Fibroblast of peridontal ligament (primary cell): ENCODE measurements around the gene NPR1.
"Not testable (repeated sequence)": the region's sequence is repeated elsewhere in the genome, so short reads cannot be mapped to it uniquely, and the experiment has no call there.

ENCODE experiments used
- DNase-seq: peaks from one replicate; pipeline ENCODE4 v3.0.0-alpha.2; 2010; ENCODE audit errors: extremely low read depth

NPR1 gene

DNA sequence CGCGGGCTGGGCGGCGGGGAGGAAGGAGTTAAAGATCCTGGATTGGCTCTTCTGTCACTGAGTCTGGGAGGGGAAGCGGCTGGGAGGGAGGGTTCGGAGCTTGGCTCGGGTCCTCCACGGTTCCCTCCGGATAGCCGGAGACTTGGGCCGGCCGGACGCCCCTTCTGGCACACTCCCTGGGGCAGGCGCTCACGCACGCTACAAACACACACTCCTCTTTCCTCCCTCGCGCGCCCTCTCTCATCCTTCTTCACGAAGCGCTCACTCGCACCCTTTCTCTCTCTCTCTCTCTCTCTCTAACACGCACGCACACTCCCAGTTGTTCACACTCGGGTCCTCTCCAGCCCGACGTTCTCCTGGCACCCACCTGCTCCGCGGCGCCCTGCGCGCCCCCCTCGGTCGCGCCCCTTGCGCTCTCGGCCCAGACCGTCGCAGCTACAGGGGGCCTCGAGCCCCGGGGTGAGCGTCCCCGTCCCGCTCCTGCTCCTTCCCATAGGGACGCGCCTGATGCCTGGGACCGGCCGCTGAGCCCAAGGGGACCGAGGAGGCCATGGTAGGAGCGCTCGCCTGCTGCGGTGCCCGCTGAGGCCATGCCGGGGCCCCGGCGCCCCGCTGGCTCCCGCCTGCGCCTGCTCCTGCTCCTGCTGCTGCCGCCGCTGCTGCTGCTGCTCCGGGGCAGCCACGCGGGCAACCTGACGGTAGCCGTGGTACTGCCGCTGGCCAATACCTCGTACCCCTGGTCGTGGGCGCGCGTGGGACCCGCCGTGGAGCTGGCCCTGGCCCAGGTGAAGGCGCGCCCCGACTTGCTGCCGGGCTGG is at the start of gene NPR1:
Gene NPR1, plus strand, starts transcription at position 170 of the 818 bp plus-strand sequence. Its CDS starts 421 bp downstream, at position 591.
- peak; percentile 24 for DNase-seq

DNA sequence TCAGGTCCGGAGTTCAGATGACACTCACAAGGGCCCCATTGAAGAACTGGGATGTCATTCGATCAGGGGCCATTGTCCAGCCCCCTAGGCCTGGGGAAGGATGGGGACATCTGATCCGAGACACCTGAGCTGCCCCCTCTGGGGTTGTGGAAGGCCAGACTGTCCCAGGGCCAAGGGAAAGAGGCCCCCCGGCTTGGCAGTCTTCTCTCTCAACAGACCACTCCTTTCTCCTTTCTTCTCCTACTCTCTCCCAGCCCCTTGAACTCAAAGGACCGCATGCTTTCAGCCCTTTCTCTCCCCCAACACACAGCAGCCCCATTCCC is 49.2 kb upstream of the NPR1 start:
- DNase-seq, result no peak

DNA sequence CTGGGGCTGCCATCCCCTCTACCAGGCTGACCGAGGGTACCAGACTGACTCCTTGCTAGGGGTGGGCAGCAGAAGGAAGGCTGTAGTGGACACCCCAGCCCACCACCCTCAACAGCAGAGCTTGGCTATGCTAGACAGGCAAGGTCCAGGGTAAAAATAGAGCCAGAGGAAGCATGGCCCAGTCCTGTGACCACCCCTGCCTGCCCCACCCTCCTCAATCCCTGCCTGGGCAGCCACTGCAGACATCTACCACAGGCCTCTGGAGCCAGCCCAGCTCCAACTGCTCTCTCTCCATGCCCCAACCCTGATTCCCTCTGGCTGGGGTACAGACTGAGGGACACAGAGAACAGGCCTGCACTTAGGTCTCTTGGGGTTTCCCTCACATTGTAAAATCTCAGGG is 48.5 kb upstream of the NPR1 start:
- no peak for DNase-seq

DNA sequence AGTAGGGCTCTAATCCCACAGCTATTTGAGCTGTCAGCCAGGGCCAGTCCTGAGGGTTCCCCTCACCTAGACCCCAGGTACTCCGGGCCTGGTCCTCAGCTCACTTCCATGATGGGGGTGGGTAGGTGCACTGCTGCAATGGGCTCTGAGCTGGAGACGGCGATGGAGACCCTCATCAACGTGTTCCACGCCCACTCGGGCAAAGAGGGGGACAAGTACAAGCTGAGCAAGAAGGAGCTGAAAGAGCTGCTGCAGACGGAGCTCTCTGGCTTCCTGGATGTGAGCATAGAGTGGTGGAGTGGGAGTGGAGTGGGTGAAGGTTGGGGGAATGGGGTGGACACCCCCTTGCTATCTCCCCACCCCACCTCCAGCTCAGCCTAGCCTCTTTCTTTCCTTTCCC is 48.1 kb upstream of the NPR1 start:
- no peak for DNase-seq

DNA sequence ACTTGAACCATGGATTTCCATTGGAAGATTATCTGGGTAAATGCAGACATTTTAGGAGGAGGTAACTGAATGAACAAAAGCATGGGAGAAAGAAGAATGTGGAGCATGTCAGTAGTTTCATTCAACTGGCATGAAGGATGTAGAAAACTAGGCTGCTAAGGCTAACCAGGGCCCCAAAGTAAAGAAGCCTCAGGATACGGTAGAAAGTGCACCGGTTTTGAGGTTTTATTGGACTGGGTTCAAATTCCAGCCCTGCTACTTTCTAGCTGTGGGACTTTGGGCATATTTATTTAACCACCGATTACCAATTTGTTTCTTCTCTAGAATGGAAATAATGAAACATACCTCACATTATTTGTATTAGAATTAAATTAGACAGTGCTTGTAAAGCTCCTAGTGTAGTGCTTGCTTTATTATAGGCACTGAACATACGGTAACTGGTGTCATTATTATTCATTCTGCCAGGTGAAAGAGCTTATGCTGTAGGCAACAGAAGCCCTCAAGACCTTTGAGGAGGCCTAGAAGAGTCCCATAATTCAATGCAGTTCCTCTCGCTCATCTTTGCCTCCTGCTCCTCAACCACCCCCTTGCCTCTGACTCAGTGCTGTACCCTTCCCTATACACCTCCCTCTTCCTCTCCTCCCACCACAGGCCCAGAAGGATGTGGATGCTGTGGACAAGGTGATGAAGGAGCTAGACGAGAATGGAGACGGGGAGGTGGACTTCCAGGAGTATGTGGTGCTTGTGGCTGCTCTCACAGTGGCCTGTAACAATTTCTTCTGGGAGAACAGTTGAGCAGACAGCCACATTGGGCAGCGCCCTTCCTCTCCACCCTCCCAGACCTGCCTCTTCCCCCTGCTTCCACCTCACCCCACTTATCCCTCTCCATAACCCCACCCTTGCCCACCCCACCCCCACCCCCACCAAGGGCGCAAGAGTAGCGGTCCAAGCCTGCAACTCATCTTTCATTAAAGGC is 47.2 kb upstream of the NPR1 start:
- no peak for DNase-seq

DNA sequence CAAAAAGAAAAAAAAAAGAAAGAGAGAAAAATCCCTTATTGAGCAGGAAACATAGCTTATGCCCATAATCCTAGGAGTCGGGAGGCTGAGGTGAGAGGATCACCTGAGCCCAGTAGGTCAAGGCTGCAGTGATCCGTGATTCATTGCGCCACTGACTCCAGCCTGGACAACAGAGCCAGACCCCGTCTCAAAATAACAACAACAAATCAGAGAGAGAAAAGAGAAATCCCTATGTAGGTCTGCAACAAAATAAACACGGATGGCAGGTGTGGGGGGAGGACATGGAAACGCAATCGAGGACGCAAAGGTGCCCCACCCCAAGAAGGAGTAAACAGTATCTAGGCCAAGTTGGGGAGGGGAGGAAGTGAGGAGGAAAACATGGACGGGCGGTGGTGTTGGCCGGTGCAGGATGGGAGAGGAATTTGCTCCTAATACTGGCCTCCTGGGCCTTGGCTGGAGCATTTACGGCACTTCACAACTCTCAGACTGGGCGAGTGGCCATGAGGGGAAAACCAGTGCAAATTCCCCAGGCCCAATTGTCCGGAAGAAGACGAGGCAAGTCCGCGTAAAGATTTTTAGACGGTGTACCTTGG is 45.2 kb upstream of the NPR1 start:
- DNase-seq, result no peak

DNA sequence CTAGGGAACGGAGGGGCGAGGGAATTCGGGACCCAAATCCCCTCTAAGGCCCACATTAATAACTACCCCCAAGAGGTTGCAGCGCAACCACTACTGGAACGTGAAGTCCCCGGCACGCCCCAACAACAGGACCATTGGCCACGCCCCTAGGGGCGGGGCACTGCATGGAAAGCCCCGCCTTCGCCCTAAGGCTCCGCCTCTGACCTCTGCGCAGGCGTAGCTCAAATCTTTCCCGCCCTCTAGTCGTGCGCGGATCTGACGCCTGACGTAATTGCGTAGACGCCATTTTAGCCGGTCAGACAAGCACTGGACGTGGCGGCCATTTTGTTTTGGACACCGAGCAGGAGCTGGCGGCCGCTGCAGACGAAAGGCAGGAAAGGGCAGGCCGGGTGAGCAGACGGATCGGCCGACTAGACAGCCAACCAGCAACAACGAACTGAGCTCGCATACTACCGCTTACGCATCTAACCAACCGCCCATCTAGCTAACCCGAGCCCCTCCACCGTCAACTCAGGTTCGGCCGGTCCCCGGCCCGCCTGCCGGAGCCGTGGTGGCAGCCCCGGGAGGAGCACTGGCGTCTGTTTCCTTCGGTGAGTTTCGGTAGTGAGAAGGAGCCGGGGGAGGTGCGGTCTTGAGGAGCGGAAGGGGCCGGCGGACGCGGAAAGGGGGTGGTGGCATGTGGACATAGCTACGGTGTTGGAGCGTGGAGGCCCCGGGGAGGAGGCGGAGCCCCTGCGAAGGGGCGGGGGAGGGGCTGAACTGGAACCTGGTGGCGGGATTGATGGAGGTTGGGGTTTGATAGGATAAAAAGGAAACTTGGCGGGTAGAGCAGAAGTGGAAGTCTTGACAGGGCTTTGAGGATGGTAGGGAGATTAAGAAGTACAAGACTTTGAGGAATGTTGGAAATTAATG is 44.5 kb upstream of the NPR1 start, which contains the start of gene CHTOP:
Gene CHTOP, plus strand, starts transcription at position 313 of the 912 bp plus-strand sequence. CDS start 2,523 bp downstream, outside the sequence.
- peak; percentile 99 for DNase-seq

DNA sequence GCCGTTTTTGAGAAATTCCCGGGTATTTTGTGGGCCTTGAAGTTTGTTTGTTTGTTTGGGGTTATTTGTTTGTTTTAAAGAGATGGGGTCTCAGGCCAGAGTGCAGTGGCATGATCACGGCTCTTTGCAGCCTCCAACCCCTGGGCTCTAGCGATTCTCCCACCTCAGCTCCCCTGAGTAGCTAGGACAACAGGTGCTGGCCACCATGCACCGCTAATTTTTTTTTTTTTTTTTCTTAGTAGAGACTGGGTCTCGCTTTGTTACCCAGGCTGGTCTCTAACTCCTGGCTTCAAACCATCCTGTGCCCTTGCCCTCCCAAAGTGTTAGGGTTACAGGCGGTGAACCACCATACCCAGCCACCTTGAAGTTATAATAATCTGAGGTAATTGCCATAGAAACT is 42.6 kb upstream of the NPR1 start:
- DNase-seq, result no peak

DNA sequence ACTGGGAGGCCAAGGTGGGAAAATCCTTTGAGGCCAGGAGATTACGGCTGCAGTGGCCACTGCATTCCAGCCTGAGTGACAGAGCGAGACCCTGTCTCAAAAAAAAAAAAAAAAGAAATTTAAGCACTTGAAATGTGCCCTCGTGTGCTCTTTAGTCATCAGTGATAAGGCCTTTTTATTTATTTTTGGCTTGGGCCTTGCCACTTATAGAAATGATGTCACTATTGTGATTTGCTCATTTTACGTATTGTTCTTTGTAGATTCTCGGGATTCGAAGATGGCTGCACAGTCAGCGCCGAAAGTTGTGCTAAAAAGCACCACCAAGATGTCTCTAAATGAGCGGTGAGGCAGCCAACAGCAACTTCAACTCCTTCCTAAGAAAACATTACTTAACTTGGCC is 42.2 kb upstream of the NPR1 start:
- no peak for DNase-seq

DNA sequence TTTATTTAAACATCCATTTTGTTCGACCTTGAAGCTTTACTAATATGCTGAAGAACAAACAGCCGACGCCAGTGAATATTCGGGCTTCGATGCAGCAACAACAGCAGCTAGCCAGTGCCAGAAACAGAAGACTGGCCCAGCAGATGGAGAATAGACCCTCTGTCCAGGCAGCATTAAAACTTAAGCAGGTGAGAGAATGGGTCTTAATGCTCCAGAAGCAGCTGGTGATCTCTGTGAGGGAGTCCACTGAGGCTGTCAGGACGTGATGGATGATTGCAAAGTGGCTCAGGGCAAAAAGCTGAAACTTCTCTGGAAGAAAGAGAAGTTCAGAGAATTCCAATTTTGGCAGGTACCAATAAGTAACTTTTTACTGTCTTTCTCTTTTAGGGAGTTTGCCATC is 40.2 kb upstream of the NPR1 start:
- DNase-seq, result no peak

DNA sequence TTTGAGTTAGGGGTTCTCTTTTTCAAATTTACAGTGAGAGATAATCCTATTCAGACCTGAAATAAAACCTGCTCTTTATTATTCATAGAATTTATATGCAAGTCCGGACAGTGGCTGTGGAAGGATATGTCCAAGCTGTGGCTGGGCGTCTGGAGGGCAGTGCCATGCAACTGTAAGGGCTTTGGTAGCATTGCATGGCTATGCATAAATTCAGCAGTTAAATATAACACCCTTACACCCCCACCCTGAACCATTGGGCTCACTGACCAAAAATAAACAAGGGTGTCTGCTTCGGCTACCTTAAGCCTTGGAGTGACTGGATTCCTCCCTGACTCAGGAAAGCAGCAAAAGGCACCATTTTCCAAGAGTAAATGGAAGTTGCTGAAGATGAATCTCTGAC is 39.2 kb upstream of the NPR1 start:
- DNase-seq, result no peak

DNA sequence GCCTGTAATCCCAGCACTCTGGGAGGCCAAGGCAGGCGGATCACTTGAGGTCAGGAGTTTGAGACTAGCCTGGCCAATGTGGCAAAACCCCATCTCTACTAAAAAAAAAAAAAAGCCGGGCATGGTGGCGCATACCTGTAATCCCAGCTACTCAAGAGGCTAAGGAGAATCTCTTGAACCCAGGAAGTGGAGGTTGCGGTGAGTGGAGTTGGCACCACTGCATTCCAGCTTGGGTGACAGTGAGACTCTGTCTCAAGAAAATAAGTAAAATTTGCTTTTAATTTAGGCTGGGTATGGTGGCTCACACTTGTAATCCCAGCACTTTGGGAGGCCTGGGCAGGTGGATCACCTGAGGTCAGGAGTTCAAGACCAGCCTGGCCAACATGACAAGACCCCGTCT is 38.3 kb upstream of the NPR1 start:
- DNase-seq, result not testable (repeated sequence)

DNA sequence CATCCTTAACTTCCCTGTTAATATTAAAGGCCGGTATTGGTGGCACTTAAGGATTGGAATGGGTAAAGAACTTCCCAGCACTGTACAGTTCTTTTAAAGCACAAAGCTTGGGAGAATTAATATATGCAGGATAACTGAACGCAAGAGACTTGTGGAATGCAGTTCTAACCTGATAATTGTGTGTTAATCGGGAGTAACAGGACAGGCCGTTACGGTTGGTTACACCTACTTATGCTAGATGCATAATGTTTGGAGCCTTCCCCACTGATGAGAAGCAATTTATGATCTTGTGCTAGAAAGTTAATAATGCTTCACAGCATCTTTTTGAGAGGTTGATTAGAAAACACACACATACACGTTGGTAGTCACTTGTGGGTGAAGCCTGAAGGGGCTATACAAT is 37.6 kb upstream of the NPR1 start:
- DNase-seq, result no peak

DNA sequence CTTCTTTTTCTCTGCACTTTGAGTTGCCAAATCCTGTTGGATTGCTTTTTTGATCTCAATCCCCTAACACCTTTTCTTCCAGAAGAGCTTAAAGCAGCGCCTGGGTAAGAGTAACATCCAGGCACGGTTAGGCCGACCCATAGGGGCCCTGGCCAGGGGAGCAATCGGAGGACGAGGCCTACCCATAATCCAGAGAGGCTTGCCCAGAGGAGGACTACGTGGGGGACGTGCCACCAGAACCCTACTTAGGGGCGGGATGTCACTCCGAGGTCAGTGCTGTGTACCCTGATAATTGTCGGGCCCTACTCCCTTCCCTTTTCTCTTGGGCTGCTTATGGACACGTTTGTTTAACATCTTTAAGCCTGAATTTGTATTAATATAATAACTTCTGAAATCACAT is 36.3 kb upstream of the NPR1 start:
- DNase-seq, result no peak

DNA sequence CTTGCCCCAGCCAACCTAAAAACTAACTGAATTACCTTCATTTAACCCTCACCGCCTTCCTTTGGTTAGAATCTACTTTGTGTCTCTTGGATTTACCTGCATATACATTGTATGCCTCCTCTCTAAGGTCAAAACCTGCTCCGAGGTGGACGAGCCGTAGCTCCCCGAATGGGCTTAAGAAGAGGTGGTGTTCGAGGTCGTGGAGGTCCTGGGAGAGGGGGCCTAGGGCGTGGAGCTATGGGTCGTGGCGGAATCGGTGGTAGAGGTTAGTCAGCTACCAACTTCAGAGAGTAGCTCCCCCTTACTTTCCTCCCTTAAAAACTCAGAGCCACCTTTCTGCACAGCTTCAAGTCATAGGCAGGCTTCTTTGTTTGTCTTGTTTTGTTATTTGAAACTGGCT is 35.4 kb upstream of the NPR1 start:
- no peak for DNase-seq

DNA sequence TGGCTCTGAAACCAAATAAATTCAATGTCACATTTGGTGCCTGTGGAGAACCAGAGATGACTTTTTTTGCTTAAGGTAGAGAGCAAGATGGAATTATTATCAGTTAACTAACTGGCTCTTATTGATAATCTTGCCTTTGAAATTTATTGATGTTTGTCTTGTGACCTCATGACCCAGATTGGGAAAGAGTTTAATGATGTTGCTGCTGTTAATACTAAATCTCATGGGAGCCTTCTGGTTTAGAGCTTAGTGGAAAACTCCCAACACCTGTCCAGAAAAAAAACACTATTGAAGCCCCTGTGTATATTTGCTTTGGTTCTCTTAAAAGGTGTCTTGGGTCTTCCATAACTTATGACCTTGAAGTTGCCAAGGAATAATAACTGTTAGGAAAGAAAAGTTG is 34.7 kb upstream of the NPR1 start:
- DNase-seq, result no peak

DNA sequence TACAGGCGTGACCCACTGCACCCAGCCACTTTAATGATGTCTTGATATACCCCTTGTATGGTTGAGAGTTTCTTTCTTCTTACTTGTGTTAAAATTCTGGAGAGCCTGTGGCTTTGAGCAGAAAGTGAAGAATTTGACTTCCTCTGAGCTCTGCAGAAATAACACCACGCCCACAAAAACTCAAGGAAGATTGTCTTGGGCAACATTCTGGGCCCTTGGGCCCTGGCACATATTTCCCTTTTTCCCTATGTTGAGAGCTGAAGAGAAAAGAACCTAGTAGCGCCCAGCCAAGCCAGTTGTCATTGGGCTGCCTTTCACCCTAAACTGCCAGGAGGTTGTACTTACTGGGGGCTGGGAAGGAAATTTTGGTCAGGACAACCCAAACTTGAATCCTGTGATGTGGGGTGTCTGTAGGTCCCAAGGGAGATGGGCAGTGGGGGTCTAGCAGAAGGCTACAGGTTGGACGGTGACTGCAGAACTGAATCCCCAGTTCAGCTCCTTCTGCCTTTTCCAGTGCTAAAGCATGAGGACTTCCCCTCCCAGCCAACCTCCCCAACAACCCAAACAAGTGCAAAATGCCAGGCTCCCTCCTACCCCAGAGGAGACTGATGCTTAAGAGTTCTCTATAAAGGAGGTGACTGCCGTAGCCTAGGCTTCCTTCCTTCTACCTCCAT is 31.7 kb upstream of the NPR1 start:
- peak; percentile 40 for DNase-seq

DNA sequence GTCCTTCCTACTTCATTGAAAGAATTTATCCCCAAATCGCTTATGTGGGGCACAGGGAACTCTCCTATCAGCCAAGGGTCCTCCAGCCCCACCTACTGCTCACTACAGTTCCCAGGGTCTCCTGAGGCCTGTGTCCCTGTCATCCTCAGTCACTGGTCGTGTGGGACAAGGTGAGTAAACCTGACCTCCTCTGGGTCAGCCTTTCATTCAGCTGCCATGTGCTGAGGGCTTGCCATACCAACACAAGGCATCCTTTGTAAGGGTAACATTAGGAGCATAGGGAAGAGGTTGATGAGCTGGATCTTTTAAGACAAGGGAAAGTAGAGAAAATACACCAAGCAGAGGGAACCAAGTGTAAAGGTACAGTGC is 31.2 kb upstream of the NPR1 start:
- DNase-seq, result no peak

DNA sequence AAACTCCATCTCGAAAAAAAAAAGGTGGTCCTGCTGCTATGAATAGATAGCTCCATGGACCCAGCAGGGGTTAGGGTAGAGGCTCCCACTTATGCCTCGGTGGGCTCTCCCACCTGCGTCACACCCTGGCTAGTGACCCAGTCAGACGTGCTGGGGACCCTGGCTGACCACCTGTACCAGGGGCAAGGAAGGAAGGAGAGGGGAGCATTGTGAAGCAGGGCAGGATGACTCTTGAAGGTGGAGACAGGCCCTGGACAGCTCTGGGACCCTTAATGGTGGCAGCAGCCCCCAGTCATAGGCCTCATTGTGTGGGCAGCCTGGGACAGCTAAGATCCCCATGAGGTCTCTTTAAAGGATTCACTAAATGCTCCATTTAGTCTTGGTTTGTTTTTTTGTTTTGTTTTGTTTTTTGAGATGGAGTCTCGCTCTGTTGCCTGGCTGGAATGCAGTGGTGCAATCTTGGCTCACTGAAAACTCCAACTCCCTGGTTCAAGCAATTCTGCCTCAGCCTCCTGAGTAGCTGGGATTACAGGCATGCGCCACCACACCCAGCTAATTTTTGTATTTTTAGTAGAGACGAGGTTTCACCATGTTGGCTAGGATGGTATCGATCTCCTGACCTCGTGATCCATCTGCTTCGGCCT is 30.4 kb upstream of the NPR1 start:
- peak; percentile 47 for DNase-seq

DNA sequence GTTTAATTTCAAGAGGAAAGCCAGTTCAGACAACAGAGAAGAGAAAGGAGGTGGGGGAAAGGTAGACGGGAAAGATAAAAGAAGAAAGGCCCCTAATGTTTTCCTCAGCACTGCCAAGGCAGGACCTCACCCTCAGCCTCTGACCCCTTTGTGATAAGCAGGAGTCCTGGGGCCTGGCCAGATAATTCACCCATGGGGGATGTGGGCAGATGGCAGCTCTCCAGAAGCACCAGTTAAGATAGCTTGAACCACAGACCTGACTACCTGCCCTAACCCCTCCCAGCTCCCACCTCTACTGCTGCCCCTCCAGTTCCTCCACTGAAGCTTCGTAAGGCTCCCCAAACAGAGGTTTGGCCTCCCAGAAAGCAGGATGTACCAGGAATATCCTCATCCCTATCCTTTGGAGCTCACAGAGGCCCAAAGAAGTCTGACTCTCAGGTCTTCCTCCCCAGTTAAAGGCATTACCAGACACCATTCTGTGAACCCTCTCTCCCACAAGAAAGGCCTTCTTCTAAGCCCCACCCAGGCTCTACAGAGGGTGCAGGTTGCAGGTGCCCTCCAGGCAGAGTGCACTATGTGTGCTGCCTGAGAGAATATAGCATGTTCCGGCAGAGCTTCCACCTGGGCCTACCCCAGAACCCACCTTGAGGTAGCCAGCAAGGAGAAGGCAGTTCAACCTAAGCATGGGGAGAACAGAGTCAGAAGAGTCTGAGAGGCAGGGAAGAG is 29.2 kb upstream of the NPR1 start:
- no peak for DNase-seq
